Muscle of leg (tissue), 11 donors: Measurements from ENCODE around the gene PARVG. TPM values are rescaled to one million over a fixed set of nuclear protein-coding genes. Genes with fewer than 3 reads are reported as not detected.

ENCODE experiments used
- DNase-seq: peaks from one replicate; pipeline ENCODE4 v3.0.0; 2013
- H3K27ac ChIP-seq: one replicate; pipeline ENCODE4 v1.5.1; 2013; ENCODE audit warnings: mild to moderate bottlenecking, low read length, control low read depth
- H3K27me3 ChIP-seq: one replicate; pipeline ENCODE4 v1.6.1; 2013; ENCODE audit warnings: low read length; ENCODE audit not compliant: control insufficient read depth, insufficient read depth
- H3K36me3 ChIP-seq: one replicate; pipeline ENCODE4 v1.6.1; 2013; ENCODE audit warnings: low read length; ENCODE audit not compliant: control insufficient read depth, insufficient read depth
- H3K4me1 ChIP-seq: one replicate; pipeline ENCODE4 v1.6.1; 2013; ENCODE audit warnings: low read length; ENCODE audit not compliant: control insufficient read depth, insufficient read depth
- H3K4me3 ChIP-seq: one replicate; pipeline ENCODE4 v1.5.1; 2013; ENCODE audit warnings: low read length, control low read depth
- H3K9me3 ChIP-seq: replicated peaks from 2 replicates; pipeline ENCODE4 v1.6.1; 2013; ENCODE audit warnings: low read depth, low read length; ENCODE audit not compliant: control insufficient read depth
- WGBS: methylation state at CpG from one replicate; pipeline ENCODE4 v1.1.5; 2013; ENCODE audit warnings: missing lambda C conversion rate; ENCODE audit not compliant: insufficient coverage; 5-methylcytosine and 5-hydroxymethylcytosine counted together
- polyA plus RNA-seq, 8 donors: library from polyadenylated mRNA; unstranded; fragments of 120-200 nt; gene quantifications; one replicate each; pipeline versions ENCODE4 v1.2.1 to v1.2.3, GENCODE V29; 2013; ENCODE audit warnings: inconsistent platforms in 1 of 8, low replicate concordance in 1 of 8; ENCODE audit not compliant: insufficient read length in 8 of 8, insufficient read depth in 1 of 8
- total RNA-seq: library from RNA; stranded (reverse); fragments of 120-200 nt; gene quantifications from one replicate; pipeline ENCODE4 v1.2.4, GENCODE V29; 2013

PARVG gene
- total and polyA plus RNA-seq, 9 donors: 2.8 to 4.3 (median 3.1) TPM

GRCh38 chr22:44192816-44193534 lies 12.2 kb downstream of the PARVG start:
- Histone ChIP-seq H3K27ac (no peak overlapping the region), H3K36me3 (no peaks in the 10 kb centered on the region), H3K27me3 (peaks cover 20% of the 10 kb centered on the region), H3K4me3 (no peak overlapping the region), H3K9me3 (no peaks in the 10 kb centered on the region), H3K4me1 (no peaks in the 10 kb centered on the region)
- DNase-seq: no peak
- WGBS: 56% methylated on average over 7 of the region's 11 CpGs

- H3K4me1 ChIP-seq: no peaks in the 10 kb centered on the region
- H3K27me3 ChIP-seq: peaks cover 20% of the 10 kb centered on the region
- H3K27ac ChIP-seq: no peak overlapping the region
- H3K36me3 ChIP-seq: no peaks in the 10 kb centered on the region
- WGBS: no CpG with 5 or more reads among the region's 4 CpGs
- H3K4me3 ChIP-seq: no peak overlapping the region
- DNase-seq: no peak
- H3K9me3 ChIP-seq: no peaks in the 10 kb centered on the region
Measured at GRCh38 chr22:44193535-44193891, 12.8 kb downstream of the PARVG start.

GRCh38 chr22:44194569-44194968 lies 13.8 kb downstream of the PARVG start:
- Histone ChIP-seq H3K36me3 (no peaks in the 10 kb centered on the region), H3K9me3 (no peaks in the 10 kb centered on the region), H3K27ac (no peak overlapping the region), H3K4me1 (no peaks in the 10 kb centered on the region), H3K27me3 (peaks cover 20% of the 10 kb centered on the region), H3K4me3 (no peak overlapping the region)
- WGBS: 94% methylated on average over 2 of the region's 2 CpGs
- no peak for DNase-seq

GRCh38 chr22:44195189-44195871 lies 14.6 kb downstream of the PARVG start:
- H3K4me3 ChIP-seq: no peak overlapping the region
- H3K4me1 ChIP-seq: peaks cover under 1% of the 10 kb centered on the region
- H3K27ac ChIP-seq: no peak overlapping the region
- WGBS: 31% methylated on average over 4 of the region's 5 CpGs
- H3K9me3 ChIP-seq: no peaks in the 10 kb centered on the region
- no peak for DNase-seq
- H3K27me3 ChIP-seq: peaks cover 20% of the 10 kb centered on the region
- no peaks in the 10 kb centered on the region for H3K36me3 ChIP-seq

- peaks cover 9% of the 10 kb centered on the region for H3K4me1 ChIP-seq
- H3K27ac ChIP-seq: no peak overlapping the region
- H3K4me3 ChIP-seq: no peak overlapping the region
- no peak for DNase-seq
- H3K9me3 ChIP-seq: no peaks in the 10 kb centered on the region
- H3K27me3 ChIP-seq: peaks cover 20% of the 10 kb centered on the region
- no peaks in the 10 kb centered on the region for H3K36me3 ChIP-seq
- 27% methylated on average over 4 of the region's 9 CpGs for WGBS
Measured at GRCh38 chr22:44196241-44196640, 15.5 kb downstream of the PARVG start.

GRCh38 chr22:44196731-44197131 lies 16.0 kb downstream of the PARVG start:
- WGBS: 70% methylated on average over 10 of the region's 10 CpGs
- no peak overlapping the region for H3K27ac ChIP-seq
- no peak overlapping the region for H3K4me3 ChIP-seq
- H3K36me3 ChIP-seq: no peaks in the 10 kb centered on the region
- DNase-seq: no peak
- peaks cover 20% of the 10 kb centered on the region for H3K27me3 ChIP-seq
- H3K4me1 ChIP-seq: peaks cover 14% of the 10 kb centered on the region
- no peaks in the 10 kb centered on the region for H3K9me3 ChIP-seq

- no peak for DNase-seq
- WGBS: no CpG with 5 or more reads among the region's 2 CpGs
- Histone ChIP-seq H3K4me1 (peaks cover 19% of the 10 kb centered on the region), H3K4me3 (no peak overlapping the region), H3K27ac (no peak overlapping the region), H3K27me3 (peaks cover 20% of the 10 kb centered on the region), H3K9me3 (no peaks in the 10 kb centered on the region), H3K36me3 (no peaks in the 10 kb centered on the region)
Measured at GRCh38 chr22:44197271-44197670, 16.5 kb downstream of the PARVG start.

GRCh38 chr22:44199164-44199563 lies 18.4 kb downstream of the PARVG start:
- H3K27me3 ChIP-seq: peaks cover 18% of the 10 kb centered on the region
- WGBS: 79% methylated on average over 2 of the region's 2 CpGs
- no peak overlapping the region for H3K4me3 ChIP-seq
- H3K27ac ChIP-seq: no peak overlapping the region
- H3K36me3 ChIP-seq: no peaks in the 10 kb centered on the region
- no peak for DNase-seq
- H3K9me3 ChIP-seq: no peaks in the 10 kb centered on the region
- H3K4me1 ChIP-seq: peaks cover 26% of the 10 kb centered on the region

- Histone ChIP-seq H3K27me3 (peaks cover 17% of the 10 kb centered on the region), H3K27ac (no peak overlapping the region), H3K9me3 (no peaks in the 10 kb centered on the region), H3K4me3 (no peak overlapping the region), H3K4me1 (peaks cover 26% of the 10 kb centered on the region), H3K36me3 (no peaks in the 10 kb centered on the region)
- WGBS: 88% methylated on average over 5 of the region's 5 CpGs
- no peak for DNase-seq
Measured at GRCh38 chr22:44199866-44200265, 19.1 kb downstream of the PARVG start.

- DNase-seq: no peak
- Histone ChIP-seq H3K4me1 (peaks cover 29% of the 10 kb centered on the region), H3K9me3 (no peaks in the 10 kb centered on the region), H3K4me3 (no peak overlapping the region), H3K36me3 (no peaks in the 10 kb centered on the region), H3K27me3 (peaks cover 11% of the 10 kb centered on the region), H3K27ac (no peak overlapping the region)
- 100% methylated on average over 3 of the region's 6 CpGs for WGBS
Measured at GRCh38 chr22:44200451-44200850, 19.7 kb downstream of the PARVG start.
